DMS 273 treated with DMSO at 0.1 percent for 48 hours (cell line): ENCODE results near the gene ZNF491.
"Not testable (repeated sequence)": the region's sequence is repeated elsewhere in the genome, so short reads cannot be mapped to it uniquely, and the experiment has no call there.

Experiments
- DNase-seq: peaks from one replicate; lab custom pipeline; 2025; lab: John Stamatoyannopoulos, UW

ZNF491 gene

GRCh38 chr19:11798391-11799330 is at the start of gene ZNF491:
TSS of gene ZNF491 (plus strand) at chr19:11798523. CDS start at chr19:11805954, 7,431 bp downstream.
- DNase-seq: peak; percentile 81

- DNase-seq: no peak
Observed at GRCh38 chr19:11749751-11750150, 48.6 kb upstream of the ZNF491 start.

- no peak for DNase-seq
Observed at GRCh38 chr19:11752244-11752736, 46.0 kb upstream of the ZNF491 start.

GRCh38 chr19:11754663-11755062 is 43.7 kb upstream of the ZNF491 start:
- DNase-seq: no peak

DNA sequence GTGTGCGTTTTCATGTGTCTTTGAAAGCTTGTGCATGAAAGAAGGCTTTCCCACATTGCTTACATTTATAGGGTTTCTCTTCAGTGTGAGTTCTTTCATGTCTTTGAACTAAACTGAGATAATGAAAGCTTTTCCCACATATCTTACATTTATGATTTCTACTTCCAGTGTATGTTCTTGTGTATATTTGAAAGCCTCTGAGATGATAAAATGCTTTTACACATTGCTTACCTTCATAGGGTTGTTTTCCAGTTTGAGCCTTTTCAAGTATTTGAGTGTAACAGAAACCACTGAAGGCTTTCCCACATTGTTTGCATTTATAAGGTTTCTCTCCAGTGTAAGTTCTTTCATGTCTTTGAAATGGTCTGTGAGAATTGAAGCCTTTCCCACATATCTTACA is 41.4 kb upstream of the ZNF491 start:
- DNase-seq: no peak

DNA sequence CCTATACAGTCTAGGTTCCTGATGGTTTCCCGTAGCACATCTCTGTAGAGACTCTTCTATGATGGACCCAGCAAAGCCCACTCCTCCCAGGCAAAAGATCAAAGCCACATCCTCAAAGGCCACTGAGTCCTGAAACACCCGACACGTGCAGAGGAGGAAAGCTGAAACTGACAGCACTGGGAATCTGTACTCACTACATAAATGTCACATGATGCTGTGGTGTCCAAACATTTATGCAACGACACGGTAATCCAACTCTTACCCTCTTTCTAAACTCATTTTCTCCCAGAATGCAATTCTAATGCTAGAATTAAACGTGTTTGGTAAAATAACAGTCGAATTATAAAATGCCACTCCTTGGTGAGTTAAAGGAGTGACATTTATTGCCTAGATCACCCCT is 38.5 kb upstream of the ZNF491 start:
- DNase-seq: no peak

- DNase-seq: no peak
Observed at GRCh38 chr19:11763117-11763516, 35.2 kb upstream of the ZNF491 start.

- no peak for DNase-seq
Observed at GRCh38 chr19:11763611-11764010, 34.7 kb upstream of the ZNF491 start.

GRCh38 chr19:11766597-11767591 is 31.4 kb upstream of the ZNF491 start, which contains the start of gene ZNF441:
TSS of gene ZNF441 (plus strand) at chr19:11767000. CDS start at chr19:11767194, 194 bp downstream.
- peak; percentile 84 for DNase-seq

GRCh38 chr19:11767633-11768133 is 30.6 kb upstream of the ZNF491 start:
- no peak for DNase-seq

DNA sequence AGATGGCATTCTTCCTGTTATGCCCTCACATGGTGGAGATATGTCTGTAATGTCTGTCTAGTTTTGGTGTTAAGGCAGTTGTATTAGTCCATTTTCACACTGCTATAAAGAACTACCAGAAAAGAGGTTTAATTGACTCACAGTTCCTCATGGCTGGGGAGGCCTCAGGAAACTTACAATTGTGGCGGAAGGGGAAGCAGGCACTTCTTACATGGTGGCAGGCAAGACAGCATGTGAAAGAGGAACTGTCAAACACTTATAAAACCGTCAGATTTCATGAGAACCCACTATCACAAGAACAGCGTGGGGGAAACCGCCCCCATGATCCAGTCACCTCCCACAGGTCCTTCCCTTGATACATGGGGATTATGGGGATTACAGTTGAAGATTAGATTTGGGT is 28.3 kb upstream of the ZNF491 start:
- DNase-seq: no peak

DNA sequence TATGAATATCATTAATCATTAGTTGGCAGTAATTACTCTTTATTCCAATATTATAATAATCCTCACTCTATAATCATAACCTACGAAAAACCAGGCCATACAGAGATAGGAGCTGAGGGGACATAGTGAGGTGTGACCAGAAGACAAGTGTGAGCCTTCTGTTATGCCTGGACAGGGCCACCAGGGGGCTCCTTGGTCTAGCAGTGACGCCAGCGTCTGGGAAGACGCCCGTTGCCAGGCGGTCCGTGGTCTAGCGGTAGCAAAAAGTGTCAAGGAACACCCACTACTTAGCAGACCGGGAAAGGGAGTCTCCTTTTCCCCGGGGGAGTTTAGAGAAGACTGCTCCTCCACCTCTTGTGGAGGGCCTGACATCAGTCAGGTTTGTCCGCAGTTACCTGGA is 26.8 kb upstream of the ZNF491 start:
- DNase-seq: not testable (repeated sequence)

DNA sequence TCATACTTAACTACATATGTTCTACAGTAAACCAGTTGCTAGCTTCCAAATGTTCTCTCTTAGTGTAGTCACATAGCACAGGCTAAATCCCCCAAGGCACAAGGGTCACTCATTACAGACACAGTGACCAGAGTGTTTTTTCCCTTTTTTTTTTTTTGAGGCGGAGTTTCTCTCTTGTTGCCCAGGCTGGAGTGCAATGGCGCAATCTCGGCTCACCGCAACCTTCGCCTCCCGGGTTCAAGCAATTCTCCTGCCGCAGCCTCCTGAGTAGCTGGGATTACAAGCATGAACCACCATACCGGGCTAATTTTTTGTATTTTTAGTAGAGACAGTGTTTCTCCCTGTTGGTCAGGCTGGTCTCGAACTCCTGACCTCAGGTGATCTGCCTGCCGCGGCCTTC is 21.7 kb upstream of the ZNF491 start:
- not testable (repeated sequence) for DNase-seq

GRCh38 chr19:11780431-11781020 is 17.8 kb upstream of the ZNF491 start:
- no peak for DNase-seq

DNA sequence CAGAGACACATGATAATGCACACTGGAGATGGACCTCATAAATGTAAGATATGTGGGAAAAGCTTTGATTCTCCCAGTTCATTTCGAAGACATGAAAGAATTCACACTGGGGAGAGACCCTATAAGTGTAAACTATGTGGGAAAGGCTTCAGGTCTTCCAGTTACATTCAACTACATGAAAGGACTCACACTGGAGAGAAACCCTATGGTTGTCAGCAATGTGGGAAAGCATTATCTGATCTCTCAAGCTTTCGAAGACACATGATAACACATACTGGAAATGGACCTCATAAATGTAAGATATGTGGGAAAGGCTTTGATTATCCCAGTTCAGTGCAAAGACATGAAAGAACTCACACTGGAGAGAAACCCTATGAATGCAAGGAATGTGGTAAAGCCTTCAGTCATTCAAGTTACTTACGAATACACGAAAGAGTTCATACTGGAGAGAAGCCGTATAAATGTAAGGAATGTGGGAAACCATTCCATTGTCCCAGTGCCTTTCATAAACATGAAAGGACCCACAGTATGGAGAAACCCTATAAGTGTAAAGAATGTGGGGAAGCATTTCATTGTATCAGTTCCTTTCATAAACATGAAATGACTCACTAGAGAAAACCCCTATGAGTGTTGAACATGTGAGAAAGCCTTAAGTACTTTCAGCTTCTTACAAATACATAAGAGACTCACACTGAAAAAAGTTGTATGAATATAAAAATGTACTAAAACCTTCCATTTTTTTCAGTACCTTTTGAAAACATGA is 16.8 kb upstream of the ZNF491 start:
- no peak for DNase-seq

- DNase-seq: no peak
Observed at GRCh38 chr19:11783767-11784166, 14.6 kb upstream of the ZNF491 start.

GRCh38 chr19:11784356-11784755 is 14.0 kb upstream of the ZNF491 start:
- DNase-seq: no peak

DNA sequence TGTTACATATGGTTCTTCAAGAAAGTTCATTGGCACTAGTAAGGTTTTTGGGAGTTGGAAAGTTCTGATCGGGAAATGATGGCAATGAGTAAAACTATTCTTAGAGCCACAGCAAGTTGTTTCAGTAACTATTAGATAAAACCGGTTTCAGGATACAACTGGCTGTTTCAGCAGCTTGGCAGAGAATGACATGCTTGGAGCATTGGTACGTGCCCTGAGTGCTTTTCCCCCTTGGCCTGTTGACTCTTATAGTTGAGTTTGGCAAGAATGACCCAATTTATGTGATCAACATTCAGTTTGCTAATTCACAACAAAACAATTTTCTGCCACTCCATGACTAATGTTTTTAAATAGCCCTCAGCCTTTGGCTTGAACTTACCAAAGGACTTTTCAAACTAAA is 10.8 kb upstream of the ZNF491 start:
- no peak for DNase-seq

DNA sequence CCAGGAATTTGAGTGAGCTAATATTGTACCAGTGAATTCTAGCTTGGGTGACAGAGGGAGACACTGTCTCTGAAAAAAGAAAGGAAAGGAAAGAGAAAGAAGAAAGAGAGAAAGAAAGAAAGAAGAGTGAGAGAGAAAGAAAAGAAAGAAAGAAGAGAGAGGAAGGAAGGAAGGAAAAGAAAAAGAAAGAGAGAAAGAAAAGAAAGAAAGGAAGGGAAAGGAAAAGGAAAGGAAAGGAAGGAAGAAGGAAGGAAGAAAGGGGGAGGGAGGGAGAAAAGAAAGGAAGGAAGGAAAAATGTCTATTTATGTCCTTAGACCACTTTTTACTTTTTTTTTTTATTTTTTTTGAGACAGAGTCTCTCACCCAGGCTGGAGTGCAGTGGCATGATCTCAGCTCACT is 5.4 kb upstream of the ZNF491 start:
- no peak for DNase-seq

DNA sequence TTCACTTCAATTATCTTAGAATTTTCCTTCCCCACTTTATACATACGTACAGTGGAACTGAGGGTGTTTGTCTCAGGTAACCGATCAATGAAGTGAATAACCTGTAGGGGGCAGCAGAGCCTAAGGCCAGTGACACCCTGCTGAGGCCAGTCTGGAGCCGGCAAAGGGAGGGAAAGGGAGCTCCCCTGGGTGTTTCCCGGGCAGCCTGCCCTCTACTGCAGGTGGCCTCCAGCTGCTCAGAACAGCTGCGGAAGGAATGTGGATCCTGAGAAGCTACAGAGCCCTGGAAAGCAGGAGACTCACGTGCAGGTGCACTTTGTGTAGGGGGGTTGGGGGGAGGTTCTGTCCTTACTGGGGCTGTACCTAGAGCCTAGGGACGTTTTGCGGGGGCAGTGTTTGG is 832 bp upstream of the ZNF491 start:
- DNase-seq: peak; percentile 82
